HCT116 (cell line): ENCODE data around the gene PLCB1. TPM values are rescaled to one million over a fixed set of nuclear protein-coding genes. Genes with fewer than 3 reads are reported as not detected.

Experiments used
- ATAC-seq: fragments of 200-7000 bp; cut with Tn5 transposase; 2 replicates; pipeline ENCODE4 v1.9.1; 2020; ENCODE audit warnings: mild to moderate bottlenecking, moderate library complexity
- BruUV-seq: library from RNA; stranded (reverse); fragments of 400-500 nt; replicated peaks from 2 replicates; lab custom pipeline; 2021; lab: Mats Ljungman, UMichigan
- CTCF ChIA-PET: fragments of 300-600 bp; sonication (Branson Sonifier 250); formaldehyde crosslinking; loops from one replicate; lab custom pipeline; 2021; ENCODE audit warnings: antibody characterized with exemption; lab: Charles Lee
- POLR2A ChIA-PET: fragments of 300-600, 350-600 bp; sonication (Branson Sonifier 250); formaldehyde crosslinking; loops from one replicate; lab custom pipeline; 2021; ENCODE audit warnings: antibody characterized with exemption; lab: Charles Lee
- RAD21 ChIA-PET, 2 experiments: fragments of 300-600 bp; sonication (Branson Sonifier 250); formaldehyde crosslinking; loops; one replicate each; lab custom pipeline; 2023; ENCODE audit warnings: low total read pairs in 2 of 2; ENCODE audit not compliant: uncharacterized antibody in 2 of 2, unreplicated experiment in 2 of 2, low non-redundant PET in 1 of 2; lab: Charles Lee
- DNase-seq: peaks from one replicate; pipeline ENCODE4 v3.0.0-alpha.2; 2010; ENCODE audit warnings: low read depth, low spot score
- H2AFZ ChIP-seq: fragments of 200-600 bp; shearing (Covaris generic), sonication (generic); 2 replicates; pipeline ENCODE4 v1.6.1; 2017; ENCODE audit warnings: low read depth, mixed run types, mixed read lengths, antibody characterized with exemption, low read length; ENCODE audit not compliant: poor library complexity, severe bottlenecking
- H3K27ac ChIP-seq: 2 replicates; pipeline ENCODE4 v1.5.1; 2012; ENCODE audit warnings: low read depth, low read length
- H3K27me3 ChIP-seq: fragments of 200-600 bp; sonication (generic); 2 replicates; pipeline ENCODE4 v1.6.1; 2016; ENCODE audit warnings: mixed run types, low read length, mixed read lengths; ENCODE audit not compliant: insufficient read depth
- H3K36me3 ChIP-seq, 2 experiments: fragments of 200-500 bp in 1 of 2; fragments of 200-600 bp in 1 of 2; sonication (Bioruptor generic) in 1 of 2; sonication (generic) in 1 of 2; 2 replicates each; pipeline versions ENCODE4 v1.5.1 to v1.6.1; 2014 to 2016; ENCODE audit warnings: low read length in 2 of 2, inconsistent platforms in 1 of 2, mixed read lengths in 1 of 2, mixed run types in 1 of 2; ENCODE audit not compliant: insufficient read depth in 2 of 2, control insufficient read depth in 1 of 2
- H3K4me1 ChIP-seq, 2 experiments: fragments of 200-600 bp in 1 of 2; sonication (generic) in 1 of 2; 2 replicates each; pipeline versions ENCODE4 v1.5.1 to v1.6.1; 2012 to 2017; ENCODE audit warnings: low read length in 2 of 2, inconsistent platforms in 1 of 2, mild to moderate bottlenecking in 1 of 2, mixed read lengths in 1 of 2, mixed run types in 1 of 2, moderate library complexity in 1 of 2; ENCODE audit not compliant: insufficient read depth in 2 of 2, control insufficient read depth in 1 of 2
- H3K4me2 ChIP-seq: fragments of 200-600 bp; sonication (generic); 2 replicates; pipeline ENCODE4 v1.6.1; 2017; ENCODE audit warnings: mixed run types, low read length, mixed read lengths
- H3K4me3 ChIP-seq, 2 experiments: fragments of 200-600 bp in 1 of 2; sonication (generic) in 1 of 2; replicated peaks in 1 of 2; 2 replicates each; pipeline ENCODE4 v1.5.1; 2011 to 2016; ENCODE audit warnings: low read length in 2 of 2, control low read depth in 1 of 2, low read depth in 1 of 2, mild to moderate bottlenecking in 1 of 2, mixed read lengths in 1 of 2, mixed run types in 1 of 2
- H3K79me2 ChIP-seq: fragments of 200-600 bp; sonication (generic); 2 replicates; pipeline ENCODE4 v1.6.1; 2017; ENCODE audit warnings: mild to moderate bottlenecking, mixed run types, low read length, moderate library complexity, mixed read lengths; ENCODE audit not compliant: insufficient read depth
- H3K9ac ChIP-seq: fragments of 200-600 bp; sonication (generic); 2 replicates; pipeline ENCODE4 v1.6.1; 2016; ENCODE audit warnings: low read length, mixed read lengths
- H3K9me2 ChIP-seq: fragments of 200-600 bp; sonication (generic), shearing (Covaris generic); 2 replicates; pipeline ENCODE4 v1.6.1; 2017; ENCODE audit warnings: mixed run types, mild to moderate bottlenecking, moderate library complexity; ENCODE audit not compliant: insufficient read depth
- H3K9me3 ChIP-seq, 2 experiments: fragments of 200-500 bp in 1 of 2; fragments of 200-600 bp in 1 of 2; sonication (Bioruptor generic) in 1 of 2; sonication (generic) in 1 of 2; 2 replicates each; pipeline ENCODE4 v1.6.1; 2014 to 2017; ENCODE audit warnings: low read length in 2 of 2, mixed read lengths in 2 of 2, inconsistent platforms in 1 of 2, low read depth in 1 of 2, mild to moderate bottlenecking in 1 of 2, mixed run types in 1 of 2, moderate library complexity in 1 of 2; ENCODE audit not compliant: control insufficient read depth in 1 of 2, insufficient read depth in 1 of 2
- H4K20me1 ChIP-seq: fragments of 200-600 bp; sonication (generic), shearing (Covaris generic); 2 replicates; pipeline ENCODE4 v1.6.1; 2017; ENCODE audit warnings: mixed run types, mild to moderate bottlenecking, moderate library complexity; ENCODE audit not compliant: insufficient read depth
- EGR1 ChIP-seq: IDR thresholded peaks from 2 replicates; pipeline ENCODE4 v1.6.1; 2012; ENCODE audit warnings: low read depth
- ELF1 ChIP-seq: IDR thresholded peaks from 2 replicates; pipeline ENCODE4 v1.6.1; 2012; ENCODE audit warnings: low read depth, borderline replicate concordance
- EZH2 ChIP-seq: fragments of 200-600 bp; sonication (generic); IDR thresholded peaks from 2 replicates; pipeline ENCODE4 v1.6.1; 2017; ENCODE audit warnings: antibody characterized with exemption, mixed run types
- POLR2AphosphoS5 ChIP-seq: IDR thresholded peaks from 2 replicates; pipeline ENCODE4 v1.6.1; 2011; ENCODE audit warnings: mild to moderate bottlenecking, low read depth, low read length, moderate library complexity
- YY1 ChIP-seq: IDR thresholded peaks from 2 replicates; pipeline ENCODE4 v1.6.1; 2011; ENCODE audit warnings: low read length, low read depth, moderate library complexity, mild to moderate bottlenecking; ENCODE audit not compliant: insufficient replicate concordance; ENCODE audit errors: extremely low read depth
- ZBTB33 ChIP-seq: IDR thresholded peaks from 2 replicates; pipeline ENCODE4 v1.6.1; 2011; ENCODE audit warnings: mild to moderate bottlenecking, low read length, moderate library complexity; ENCODE audit not compliant: insufficient replicate concordance; ENCODE audit errors: extremely low read depth
- ZFX ChIP-seq: fragments of 450-650 bp; IDR thresholded peaks from 2 replicates; pipeline ENCODE4 v1.6.1; 2017
- intact Hi-C: fragments of 100-400 bp; cut with micrococcal nuclease; formaldehyde crosslinking; loops from 2 replicates; pipeline ENCODE4 v1.10.0; 2022
- total RNA-seq: library from RNA; stranded (reverse); gene quantifications from one replicate; pipeline ENCODE4 v1.2.1, GENCODE V29; 2021; ENCODE audit not compliant: unreplicated experiment
- TF ChIP-seq, protein P1 (sequence below): IDR thresholded peaks from 2 replicates; pipeline ENCODE4 v1.6.1; 2012

Gene PLCB1
- total RNA-seq, 1 experiment from 2014 or later: 15.8 TPM

- TF ChIP-seq ZBTB33 (no peak), POLR2AphosphoS5 (no peak), EZH2 (no peak), EGR1 (no peak), ELF1 (no peak)
Measured at GRCh38 chr20:8317448-8317847, 185.4 kb downstream of the PLCB1 start (continued).

DNA sequence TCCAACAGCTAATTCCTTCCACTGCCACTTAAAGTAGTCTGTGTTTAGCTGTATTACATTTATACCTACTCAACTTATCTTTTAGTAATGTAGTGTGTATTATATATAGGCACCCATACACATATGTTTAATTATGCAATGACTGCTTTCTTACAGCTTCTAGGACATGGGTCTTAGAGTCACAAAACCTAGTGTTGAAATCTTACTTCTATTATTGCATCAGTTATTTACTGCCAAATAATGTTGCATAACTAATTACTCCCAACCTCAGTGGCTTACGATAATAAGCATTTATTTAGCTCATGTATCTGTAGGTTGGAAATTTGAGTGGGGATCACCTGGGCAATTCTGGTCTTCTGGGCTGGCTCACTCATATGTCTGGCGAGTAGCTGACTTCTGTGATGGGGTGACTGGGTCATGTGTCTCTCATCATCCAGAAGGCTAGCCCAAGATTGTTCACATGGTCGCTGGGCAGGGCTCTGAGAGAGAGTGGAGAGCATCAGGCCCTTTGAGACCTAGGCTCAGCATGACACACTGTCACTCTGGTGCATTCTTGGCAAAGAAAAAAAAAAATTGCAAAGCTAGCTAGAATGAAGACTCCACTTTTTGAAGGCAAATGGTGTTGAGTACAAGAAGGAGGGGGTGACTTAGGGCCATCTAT lies 187.0 kb downstream of the PLCB1 start:
- Histone ChIP-seq H3K4me1 (no peaks in the 10 kb centered on the region), H3K27me3 (no peaks in the 10 kb centered on the region), H3K79me2 (no peaks in the 10 kb centered on the region), H3K9me2 (no peaks in the 10 kb centered on the region), H3K4me3 (no peak overlapping the region), H3K9ac (no peak overlapping the region), H3K36me3 (no peaks in the 10 kb centered on the region), H3K27ac (no peak overlapping the region), H3K4me2 (no peak overlapping the region), H3K9me3 (no peaks in the 10 kb centered on the region), H4K20me1 (no peaks in the 10 kb centered on the region), H2AFZ (no peak overlapping the region)
- no TSS peak for BruUV-seq
- RAD21 ChIA-PET: no interaction called here
- POLR2A ChIA-PET: no interaction called here
- CTCF ChIA-PET: no interaction called here
- ATAC-seq (no peak), DNase-seq (no peak)
- TF ChIP-seq, protein P1, sequence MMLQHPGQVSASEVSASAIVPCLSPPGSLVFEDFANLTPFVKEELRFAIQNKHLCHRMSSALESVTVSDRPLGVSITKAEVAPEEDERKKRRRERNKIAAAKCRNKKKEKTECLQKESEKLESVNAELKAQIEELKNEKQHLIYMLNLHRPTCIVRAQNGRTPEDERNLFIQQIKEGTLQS: no peak
- TF ChIP-seq ZFX (no peak), ELF1 (no peak), YY1 (no peak)
- intact Hi-C loops: no loop called here
